Epithelial cell of esophagus (primary cell): ENCODE results near the gene OCEL1.

Experiments used
- DNase-seq: peaks from one replicate; pipeline ENCODE4 v3.0.0; 2010; ENCODE audit warnings: low read depth
- H3K4me3 ChIP-seq: 2 replicates; pipeline ENCODE4 v1.5.1; 2011; ENCODE audit warnings: mild to moderate bottlenecking, low read length, control low read depth
- CTCF ChIP-seq: IDR thresholded peaks from 2 replicates; pipeline ENCODE4 v1.5.1; 2011; ENCODE audit warnings: low read depth, mild to moderate bottlenecking, low read length, control low read depth, inconsistent platforms; ENCODE audit not compliant: insufficient read depth; ENCODE audit errors: missing control alignments

The OCEL1 gene

DNA sequence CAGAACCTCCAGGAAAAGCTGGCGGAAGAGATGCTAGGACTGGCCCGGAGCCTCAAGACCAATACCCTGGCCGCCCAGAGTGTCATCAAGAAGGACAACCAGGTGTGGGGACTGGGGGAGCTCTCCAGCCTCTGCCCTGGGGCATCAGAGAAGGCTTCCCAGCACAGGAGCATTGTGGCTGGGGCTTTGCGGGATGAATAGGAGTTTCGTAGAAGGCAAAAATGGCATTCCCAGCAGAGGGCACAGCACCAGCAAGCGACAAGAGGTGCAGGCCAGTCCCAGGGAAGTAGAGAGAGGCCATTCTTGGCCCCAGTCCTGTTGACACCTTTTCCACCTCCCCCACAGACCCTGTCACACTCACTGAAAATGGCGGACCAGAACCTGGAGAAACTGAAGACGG, 6.7 kb upstream of the OCEL1 start:
- TF ChIP-seq CTCF: no peak
- no peak for DNase-seq
- H3K4me3 ChIP-seq: no peak overlapping the region

GRCh38 chr19:17220207-17220758, 5.7 kb upstream of the OCEL1 start:
- DNase-seq: peak; percentile 73
- no peak overlapping the region for H3K4me3 ChIP-seq

DNA sequence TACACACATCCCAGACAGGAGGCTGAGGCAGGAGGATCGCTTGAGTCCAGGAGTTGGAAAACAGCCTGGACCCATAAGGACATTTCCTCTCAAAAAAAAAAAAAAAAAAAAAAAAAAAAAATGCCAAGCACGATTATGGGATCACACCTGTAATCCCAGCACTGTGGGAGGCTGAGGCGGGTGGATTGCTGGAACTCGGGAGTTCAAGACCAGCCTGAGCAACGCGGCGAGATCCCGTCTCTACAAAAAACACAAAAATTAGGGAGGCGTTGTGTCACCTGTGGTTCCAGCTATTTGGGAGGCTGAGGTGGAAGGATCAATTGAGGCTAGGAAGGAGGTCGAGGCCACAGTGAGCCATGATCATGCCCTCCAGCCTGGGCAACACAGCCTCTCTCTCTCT, 973 bp upstream of the OCEL1 start:
- H3K4me3 ChIP-seq: no peak overlapping the region
- TF ChIP-seq CTCF: no peak
- DNase-seq: no peak

More at GRCh38 chr19:17220207-17220758, 5.7 kb upstream of the OCEL1 start:
- TF ChIP-seq CTCF: no peak

- TF ChIP-seq CTCF: no peak
- H3K4me3 ChIP-seq: no peak overlapping the region
- DNase-seq: no peak
Observed at GRCh38 chr19:17227798-17228367, 1.9 kb downstream of the OCEL1 start.

DNA sequence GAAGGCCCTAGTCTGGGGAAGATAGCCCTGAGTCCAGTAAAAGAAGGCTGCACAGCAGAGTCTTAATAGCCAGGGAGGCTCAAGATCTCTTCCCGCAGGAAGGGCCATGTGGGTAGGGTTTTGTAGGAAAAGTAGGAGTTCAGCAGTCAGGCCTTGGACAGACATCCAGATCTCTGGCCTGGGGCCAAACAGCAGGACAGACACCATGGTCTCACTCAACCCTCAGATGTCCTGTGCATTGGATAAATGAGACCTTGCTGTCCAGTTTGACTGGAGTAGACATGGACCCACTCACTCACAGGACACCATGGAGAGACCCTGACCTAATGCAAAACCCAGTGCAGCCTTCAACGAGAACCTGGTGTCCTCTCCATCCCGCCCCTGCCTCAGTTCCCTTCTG, 3.9 kb downstream of the OCEL1 start:
- no peak overlapping the region for H3K4me3 ChIP-seq
- no peak for DNase-seq
- no peak for TF ChIP-seq CTCF

GRCh38 chr19:17232258-17232657, 6.2 kb downstream of the OCEL1 start:
- DNase-seq: no peak
- no peak for TF ChIP-seq CTCF
- H3K4me3 ChIP-seq: no peak overlapping the region

DNA sequence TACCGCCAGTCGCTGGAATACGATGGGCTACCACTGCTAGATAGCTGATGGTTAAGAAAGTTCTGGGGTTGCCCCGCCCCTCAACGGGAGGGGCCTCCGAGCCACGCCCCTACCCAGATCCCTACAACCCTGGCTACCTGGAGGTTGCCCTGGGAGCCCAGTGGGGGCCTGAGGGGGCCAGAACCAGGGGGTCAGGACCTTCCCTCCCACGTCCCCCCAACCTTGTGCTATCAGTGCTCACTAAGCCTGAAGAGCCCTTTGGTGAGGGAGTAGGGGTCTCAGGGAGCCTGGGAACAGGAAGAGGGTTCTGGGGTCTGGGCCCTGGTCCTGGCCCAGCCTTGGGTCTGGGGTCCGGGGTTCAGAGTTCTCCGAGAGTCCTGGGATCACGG, 8.9 kb downstream of the OCEL1 start:
- no peak for TF ChIP-seq CTCF
- peak; percentile 69 for DNase-seq
- peak overlapping the region; percentile 53 for H3K4me3 ChIP-seq
